ENCODE measurements around the gene ALDH3A2. TPM values are rescaled to one million over a fixed set of nuclear protein-coding genes. Genes with fewer than 3 reads are reported as not detected.

The ALDH3A2 gene
- total RNA-seq, 2 donors from 2014 or later = 128 to 131 TPM

DNA sequence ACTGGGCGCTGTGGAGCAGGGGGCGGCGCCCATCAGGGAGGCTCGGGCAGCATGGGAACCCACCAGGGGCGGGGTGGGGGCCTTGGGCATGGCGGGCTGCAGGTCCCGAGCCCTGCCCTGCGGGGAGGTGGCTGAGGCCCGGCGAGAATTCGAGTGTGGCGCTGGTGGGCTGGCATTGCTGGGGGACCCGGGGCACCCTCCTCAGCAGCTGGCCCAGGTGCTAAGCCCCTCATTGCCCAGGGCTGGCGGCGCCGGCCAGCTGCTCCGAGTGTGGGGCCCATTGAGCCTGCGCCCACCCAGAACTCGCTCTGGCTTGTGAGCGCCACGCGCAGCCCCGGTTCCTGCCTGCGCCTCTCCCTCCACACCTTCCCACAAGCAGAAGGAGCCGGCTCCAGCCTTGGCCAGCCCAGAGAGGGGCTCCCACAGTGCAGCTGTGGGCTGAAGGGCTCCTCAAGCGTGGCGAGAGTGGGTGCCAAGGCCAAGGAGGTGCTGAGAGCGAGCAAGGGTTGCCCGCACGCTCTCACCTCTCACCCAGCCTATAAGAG, 5.9 kb downstream of the ALDH3A2 start:
- Histone ChIP-seq H3K27ac (no peak overlapping the region), H3K9me3 (no peaks in the 10 kb centered on the region), H3K4me3 (no peak overlapping the region), H3K4me1 (peaks cover 51% of the 10 kb centered on the region), H3K36me3 (replicated peaks in 1 of 2; ENCODE audit: insufficient read depth in 1 of 2, low read depth in 2 of 2) (peaks cover 0 to 7% of the 10 kb centered on the region in 2 donors), H3K27me3 (no peaks in the 10 kb centered on the region)
- WGBS, 2 donors = 97 to 100% methylated on average over 1 to 22 of the region's 30 CpGs
- TF ChIP-seq POLR2A (IDR thresholded peaks at IDR 0.05) = no peak
- TF ChIP-seq, protein P1, sequence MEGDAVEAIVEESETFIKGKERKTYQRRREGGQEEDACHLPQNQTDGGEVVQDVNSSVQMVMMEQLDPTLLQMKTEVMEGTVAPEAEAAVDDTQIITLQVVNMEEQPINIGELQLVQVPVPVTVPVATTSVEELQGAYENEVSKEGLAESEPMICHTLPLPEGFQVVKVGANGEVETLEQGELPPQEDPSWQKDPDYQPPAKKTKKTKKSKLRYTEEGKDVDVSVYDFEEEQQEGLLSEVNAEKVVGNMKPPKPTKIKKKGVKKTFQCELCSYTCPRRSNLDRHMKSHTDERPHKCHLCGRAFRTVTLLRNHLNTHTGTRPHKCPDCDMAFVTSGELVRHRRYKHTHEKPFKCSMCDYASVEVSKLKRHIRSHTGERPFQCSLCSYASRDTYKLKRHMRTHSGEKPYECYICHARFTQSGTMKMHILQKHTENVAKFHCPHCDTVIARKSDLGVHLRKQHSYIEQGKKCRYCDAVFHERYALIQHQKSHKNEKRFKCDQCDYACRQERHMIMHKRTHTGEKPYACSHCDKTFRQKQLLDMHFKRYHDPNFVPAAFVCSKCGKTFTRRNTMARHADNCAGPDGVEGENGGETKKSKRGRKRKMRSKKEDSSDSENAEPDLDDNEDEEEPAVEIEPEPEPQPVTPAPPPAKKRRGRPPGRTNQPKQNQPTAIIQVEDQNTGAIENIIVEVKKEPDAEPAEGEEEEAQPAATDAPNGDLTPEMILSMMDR (IDR thresholded peaks at IDR 0.05) = no peak
- no peak for DNase-seq
- intact Hi-C loops (cut with DNase I) = no loop called here
- no peak for ATAC-seq

DNA sequence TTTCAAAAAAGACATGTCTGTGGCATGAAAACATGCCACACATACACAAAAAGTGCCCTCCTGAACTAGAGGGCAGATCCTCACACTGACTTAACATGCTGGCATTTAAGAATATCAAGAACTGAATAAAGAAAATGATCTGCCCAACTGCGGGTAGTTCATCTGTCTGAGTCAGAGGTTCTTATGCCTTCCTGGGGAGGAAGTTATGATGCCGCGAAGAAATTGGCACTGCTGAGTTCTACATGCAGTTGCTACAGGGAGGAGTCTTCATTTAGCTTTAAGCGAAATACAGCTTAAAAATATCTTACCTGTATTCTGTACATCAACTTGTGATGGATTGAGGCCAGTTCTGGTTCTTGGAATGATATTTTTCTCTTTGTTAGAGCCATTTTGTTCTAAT, 6.3 kb downstream of the ALDH3A2 start:
- WGBS, 2 donors = 92 to 97% methylated on average over 4 of the region's 4 CpGs
- Histone ChIP-seq H3K36me3 (replicated peaks in 1 of 2; ENCODE audit: insufficient read depth in 1 of 2, low read depth in 2 of 2) (peaks cover 0 to 7% of the 10 kb centered on the region in 2 donors), H3K9me3 (no peaks in the 10 kb centered on the region), H3K4me1 (peaks cover 51% of the 10 kb centered on the region), H3K27me3 (no peaks in the 10 kb centered on the region), H3K27ac (no peak overlapping the region), H3K4me3 (no peak overlapping the region)
- TF ChIP-seq, protein P1 (IDR thresholded peaks at IDR 0.05) = no peak
- no peak for TF ChIP-seq POLR2A (IDR thresholded peaks at IDR 0.05)
- no peak for DNase-seq
- intact Hi-C loops (cut with DNase I) = no loop called here
- no peak for ATAC-seq

DNA sequence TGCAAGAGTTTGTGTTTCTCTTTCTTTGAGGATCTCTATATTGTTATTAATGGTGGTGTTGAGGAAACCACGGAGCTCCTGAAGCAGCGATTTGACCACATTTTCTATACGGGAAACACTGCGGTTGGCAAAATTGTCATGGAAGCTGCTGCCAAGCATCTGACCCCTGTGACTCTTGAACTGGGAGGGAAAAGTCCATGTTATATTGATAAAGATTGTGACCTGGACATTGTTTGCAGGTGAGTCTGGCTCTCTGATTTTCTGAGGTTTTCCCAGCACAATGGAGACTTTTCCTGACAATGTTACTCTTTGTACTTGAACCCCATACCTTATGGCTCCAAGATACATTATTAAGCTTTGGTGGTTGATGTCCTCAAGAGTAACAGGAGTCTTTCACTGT, 7.8 kb downstream of the ALDH3A2 start:
- no peak overlapping the region for H3K4me3 ChIP-seq
- no peaks in the 10 kb centered on the region for H3K9me3 ChIP-seq
- 68 to 89% methylated on average over 4 of the region's 4 CpGs for WGBS, 2 donors
- intact Hi-C loops (cut with DNase I) = no loop called here
- peak overlapping the region in 1 of 4 donors; percentile 37 for H3K27ac ChIP-seq
- peaks cover 0 to 7% of the 10 kb centered on the region in 2 donors for H3K36me3 ChIP-seq (replicated peaks in 1 of 2; ENCODE audit: insufficient read depth in 1 of 2, low read depth in 2 of 2)
- peaks cover 49% of the 10 kb centered on the region for H3K4me1 ChIP-seq
- ATAC-seq (no peak), DNase-seq (no peak)
- H3K27me3 ChIP-seq = no peaks in the 10 kb centered on the region
- no peak for TF ChIP-seq POLR2A (IDR thresholded peaks at IDR 0.05)
- TF ChIP-seq, protein P1 (IDR thresholded peaks at IDR 0.05) = no peak

DNA sequence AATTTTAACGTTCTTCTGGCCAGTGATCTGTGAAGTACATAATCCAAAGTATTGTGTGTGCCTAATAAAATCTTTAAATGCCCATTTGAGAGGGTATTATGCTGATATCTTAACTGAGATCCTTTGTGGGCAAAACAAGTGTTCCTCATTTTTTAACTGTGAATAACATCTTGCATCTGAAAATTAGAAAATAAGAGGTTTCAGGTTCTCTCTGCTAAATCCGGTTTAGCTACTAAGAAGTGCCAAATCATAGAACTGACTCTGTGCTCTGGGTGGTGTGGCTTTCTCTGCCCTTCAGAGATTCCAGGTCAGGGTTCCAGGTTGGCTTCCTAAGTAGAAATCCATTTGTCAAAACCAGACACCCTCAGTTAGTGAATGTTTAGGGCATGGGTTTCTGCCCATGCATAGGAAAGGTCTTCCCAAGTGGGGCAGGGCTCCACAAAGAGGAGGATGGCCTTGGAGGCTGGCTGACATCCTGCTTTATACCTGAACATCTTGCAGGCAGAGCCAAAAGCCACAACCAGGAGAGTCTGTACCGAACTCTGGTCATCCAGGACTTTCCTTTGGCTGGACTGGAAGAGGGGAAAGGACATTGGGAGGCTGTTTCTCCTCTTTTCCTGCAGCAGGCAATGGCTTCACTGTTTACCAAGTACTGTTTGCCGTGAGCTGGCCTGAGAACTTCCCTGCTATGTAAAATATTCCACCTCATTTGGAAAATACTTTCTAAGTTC, 8.5 kb downstream of the ALDH3A2 start:
- intact Hi-C loops (cut with DNase I) = no loop called here
- no peaks in the 10 kb centered on the region for H3K9me3 ChIP-seq
- H3K36me3 ChIP-seq (replicated peaks in 1 of 2; ENCODE audit: insufficient read depth in 1 of 2, low read depth in 2 of 2) = peaks cover 0 to 7% of the 10 kb centered on the region in 2 donors
- no peak for ATAC-seq
- peak overlapping the region in 3 of 4 donors; percentile 8 to 37 (median 18) for H3K27ac ChIP-seq
- no peaks in the 10 kb centered on the region for H3K27me3 ChIP-seq
- TF ChIP-seq POLR2A (IDR thresholded peaks at IDR 0.05) = no peak
- WGBS, 2 donors = 55 to 59% methylated on average over 4 of the region's 4 CpGs
- no peak for DNase-seq
- H3K4me1 ChIP-seq = peaks cover 42% of the 10 kb centered on the region
- H3K4me3 ChIP-seq = no peak overlapping the region

DNA sequence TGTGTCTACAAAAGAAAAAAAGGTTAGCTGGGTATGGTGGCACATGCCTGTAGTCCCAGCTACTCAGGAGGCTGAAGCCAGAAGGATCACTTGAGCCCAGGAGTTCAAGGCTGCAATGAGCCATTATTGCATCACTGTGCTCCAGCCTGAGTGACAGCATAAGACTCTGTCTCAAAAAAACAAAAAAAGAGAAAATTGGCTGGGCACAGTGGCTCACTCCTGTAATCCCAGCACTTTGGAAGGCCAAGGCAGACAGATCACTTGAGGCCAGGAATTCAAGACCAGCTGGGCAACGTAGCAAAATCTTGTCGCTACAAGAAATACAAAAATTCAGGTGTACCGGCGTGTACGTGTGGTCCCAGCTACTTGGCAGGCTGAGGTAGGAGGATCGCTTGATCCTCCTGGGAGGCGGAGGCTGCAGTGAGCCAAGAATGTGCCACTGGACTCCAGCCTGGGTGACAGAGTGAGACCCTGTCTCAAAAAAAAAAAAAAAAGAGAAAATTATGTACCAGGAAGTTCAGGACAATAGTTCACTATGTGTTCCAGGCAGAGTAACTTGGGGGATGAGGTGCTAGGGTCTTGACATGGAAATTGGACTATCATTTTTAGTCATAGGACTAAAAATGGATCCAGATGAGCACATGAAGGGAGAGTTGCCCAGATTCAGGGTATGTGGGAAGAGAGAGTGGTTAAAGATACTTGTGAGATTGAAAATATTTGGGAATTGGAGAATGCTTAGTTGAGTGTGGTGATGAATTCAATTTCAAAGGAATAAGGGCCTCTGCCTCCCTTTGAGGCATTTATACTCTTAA, 11.0 kb downstream of the ALDH3A2 start:
- ATAC-seq (peak; percentile 85), DNase-seq (peak; percentile 55 to 73 (median 67))
- intact Hi-C loops (cut with DNase I) = no loop called here
- TF ChIP-seq POLR2A (IDR thresholded peaks at IDR 0.05) = no peak
- TF ChIP-seq, protein P1 (IDR thresholded peaks at IDR 0.05) = no peak
- 70 to 71% methylated on average over 7 of the region's 7 CpGs for WGBS, 2 donors
- H3K27ac ChIP-seq = peak overlapping the region; percentile 25 to 80 (median 62)
- peaks cover 0 to 9% of the 10 kb centered on the region in 2 donors for H3K36me3 ChIP-seq (replicated peaks in 1 of 2; ENCODE audit: insufficient read depth in 1 of 2, low read depth in 2 of 2)
- peaks cover 37% of the 10 kb centered on the region for H3K4me1 ChIP-seq
- H3K9me3 ChIP-seq = no peaks in the 10 kb centered on the region
- no peak overlapping the region for H3K4me3 ChIP-seq
- no peaks in the 10 kb centered on the region for H3K27me3 ChIP-seq
